Gastroesophageal sphincter (tissue), 3 donors: ENCODE data around the gene PRKRA.

Experiments
- EP300 ChIP-seq: sonication (generic); formaldehyde crosslinking; IDR thresholded peaks from one replicate; pipeline ENCODE4 v1.6.1; 2017; ENCODE audit warnings: antibody characterized with exemption, mild to moderate bottlenecking
- POLR2A ChIP-seq, 2 donors: fragments of 450-650 bp; IDR thresholded peaks; one replicate each; pipeline ENCODE4 v1.6.1; 2017; ENCODE audit warnings: antibody characterized with exemption in 2 of 2, mild to moderate bottlenecking in 2 of 2, moderate library complexity in 1 of 2
- POLR2AphosphoS5 ChIP-seq: sonication (generic); formaldehyde crosslinking; IDR thresholded peaks from one replicate; pipeline ENCODE4 v1.6.1; 2017; ENCODE audit warnings: antibody characterized with exemption
- TF ChIP-seq, protein P1 (sequence below), 4 experiments: fragments of 200-600 bp in 2 of 4; fragments of 450-650 bp in 2 of 4; sonication (generic) in 1 of 4; IDR thresholded peaks; one replicate each; pipeline ENCODE4 v1.5.1; 2017 to 2019; ENCODE audit warnings: antibody characterized with exemption in 4 of 4, mild to moderate bottlenecking in 2 of 4, moderate library complexity in 2 of 4

DNA sequence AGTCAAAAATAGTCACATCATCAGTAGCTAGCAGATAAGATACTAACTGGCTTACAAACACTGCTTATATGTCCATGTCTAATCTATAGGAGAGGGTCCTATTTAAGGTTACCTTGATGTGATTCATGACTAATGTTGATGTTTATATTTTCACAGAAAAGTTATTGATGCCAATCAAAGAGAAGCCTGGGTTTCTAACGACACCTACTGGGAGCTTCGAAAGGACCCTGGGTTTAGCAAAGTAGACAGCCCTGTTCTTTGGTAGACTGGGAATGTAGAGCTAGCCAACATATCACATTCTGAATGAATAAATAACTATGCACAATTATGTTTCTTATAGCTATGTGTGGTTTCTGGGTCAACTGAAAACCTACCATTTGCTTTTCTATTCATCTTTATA is 55.7 kb downstream of the PRKRA start:
- TF ChIP-seq POLR2A (IDR thresholded peaks at IDR 0.05) (no peak), POLR2AphosphoS5 (no peak), EP300 (no peak)
- TF ChIP-seq, protein P1, sequence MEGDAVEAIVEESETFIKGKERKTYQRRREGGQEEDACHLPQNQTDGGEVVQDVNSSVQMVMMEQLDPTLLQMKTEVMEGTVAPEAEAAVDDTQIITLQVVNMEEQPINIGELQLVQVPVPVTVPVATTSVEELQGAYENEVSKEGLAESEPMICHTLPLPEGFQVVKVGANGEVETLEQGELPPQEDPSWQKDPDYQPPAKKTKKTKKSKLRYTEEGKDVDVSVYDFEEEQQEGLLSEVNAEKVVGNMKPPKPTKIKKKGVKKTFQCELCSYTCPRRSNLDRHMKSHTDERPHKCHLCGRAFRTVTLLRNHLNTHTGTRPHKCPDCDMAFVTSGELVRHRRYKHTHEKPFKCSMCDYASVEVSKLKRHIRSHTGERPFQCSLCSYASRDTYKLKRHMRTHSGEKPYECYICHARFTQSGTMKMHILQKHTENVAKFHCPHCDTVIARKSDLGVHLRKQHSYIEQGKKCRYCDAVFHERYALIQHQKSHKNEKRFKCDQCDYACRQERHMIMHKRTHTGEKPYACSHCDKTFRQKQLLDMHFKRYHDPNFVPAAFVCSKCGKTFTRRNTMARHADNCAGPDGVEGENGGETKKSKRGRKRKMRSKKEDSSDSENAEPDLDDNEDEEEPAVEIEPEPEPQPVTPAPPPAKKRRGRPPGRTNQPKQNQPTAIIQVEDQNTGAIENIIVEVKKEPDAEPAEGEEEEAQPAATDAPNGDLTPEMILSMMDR (IDR thresholded peaks at IDR 0.05) = no peak
